Epithelial cell of prostate (primary cell): ENCODE measurements around the gene SRP68.
"Not testable (repeated sequence)": the region's sequence is repeated elsewhere in the genome, so short reads cannot be mapped to it uniquely, and the experiment has no call there.

Experiments
- DNase-seq: peaks from one replicate; pipeline ENCODE4 v3.0.0-alpha.2; 2011; ENCODE audit warnings: low read depth, low spot score
- H3K27ac ChIP-seq: fragments of 450-650 bp; 2 replicates; pipeline ENCODE4 v1.5.1; 2017; ENCODE audit warnings: mild to moderate bottlenecking

The SRP68 gene

GRCh38 chr17:76078370-76078769, 6.1 kb upstream of the SRP68 start:
- DNase-seq, H3K27ac ChIP-seq: not testable (repeated sequence)

DNA sequence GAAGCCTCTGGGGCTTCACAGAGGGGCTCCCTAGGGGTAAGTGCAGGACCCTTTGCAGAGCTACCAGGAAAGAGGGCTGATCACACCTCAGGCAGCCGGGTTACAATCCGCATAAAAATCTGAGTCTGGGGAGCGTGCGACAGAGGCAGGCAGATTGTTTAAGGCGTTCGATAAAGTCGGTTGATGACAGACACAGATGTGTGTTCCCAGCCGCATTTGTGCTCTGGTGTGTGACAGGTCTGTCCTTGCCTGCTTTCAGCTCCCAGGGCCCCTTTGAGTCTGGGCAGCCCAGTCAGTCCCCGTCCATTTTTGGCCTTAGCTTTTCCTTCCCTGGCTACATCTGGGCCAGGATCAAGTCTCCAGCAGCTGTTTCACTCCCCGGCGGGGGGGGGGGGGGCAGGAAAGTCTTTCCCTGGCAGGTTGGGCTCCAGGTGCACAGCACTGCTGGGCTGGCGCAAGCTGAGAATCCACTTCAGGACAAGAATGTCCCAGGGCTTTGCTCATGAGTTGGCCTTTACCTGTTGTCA, 5.3 kb upstream of the SRP68 start:
- DNase-seq = no peak
- no peak overlapping the region for H3K27ac ChIP-seq

DNA sequence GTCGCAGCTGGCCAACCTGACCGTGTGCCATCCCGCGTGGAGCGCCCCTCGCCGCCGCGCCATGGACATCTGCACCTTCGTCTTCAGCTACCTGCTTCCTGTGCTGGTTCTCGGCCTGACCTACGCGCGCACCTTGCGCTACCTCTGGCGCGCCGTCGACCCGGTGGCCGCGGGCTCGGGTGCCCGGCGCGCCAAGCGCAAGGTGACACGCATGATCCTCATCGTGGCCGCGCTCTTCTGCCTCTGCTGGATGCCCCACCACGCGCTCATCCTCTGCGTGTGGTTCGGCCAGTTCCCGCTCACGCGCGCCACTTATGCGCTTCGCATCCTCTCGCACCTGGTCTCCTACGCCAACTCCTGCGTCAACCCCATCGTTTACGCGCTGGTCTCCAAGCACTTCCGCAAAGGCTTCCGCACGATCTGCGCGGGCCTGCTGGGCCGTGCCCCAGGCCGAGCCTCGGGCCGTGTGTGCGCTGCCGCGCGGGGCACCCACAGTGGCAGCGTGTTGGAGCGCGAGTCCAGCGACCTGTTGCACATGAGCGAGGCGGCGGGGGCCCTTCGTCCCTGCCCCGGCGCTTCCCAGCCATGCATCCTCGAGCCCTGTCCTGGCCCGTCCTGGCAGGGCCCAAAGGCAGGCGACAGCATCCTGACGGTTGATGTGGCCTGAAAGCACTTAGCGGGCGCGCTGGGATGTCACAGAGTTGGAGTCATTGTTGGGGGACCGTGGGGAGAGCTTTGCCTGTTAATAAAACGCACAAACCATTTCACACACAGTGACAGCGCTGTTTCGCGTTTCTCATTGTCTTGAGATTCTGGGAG, 4.7 kb upstream of the SRP68 start:
- no peak for DNase-seq
- no peak overlapping the region for H3K27ac ChIP-seq

- no peak for DNase-seq
- no peak overlapping the region for H3K27ac ChIP-seq
Observed at GRCh38 chr17:76076146-76076764, 3.9 kb upstream of the SRP68 start.

DNA sequence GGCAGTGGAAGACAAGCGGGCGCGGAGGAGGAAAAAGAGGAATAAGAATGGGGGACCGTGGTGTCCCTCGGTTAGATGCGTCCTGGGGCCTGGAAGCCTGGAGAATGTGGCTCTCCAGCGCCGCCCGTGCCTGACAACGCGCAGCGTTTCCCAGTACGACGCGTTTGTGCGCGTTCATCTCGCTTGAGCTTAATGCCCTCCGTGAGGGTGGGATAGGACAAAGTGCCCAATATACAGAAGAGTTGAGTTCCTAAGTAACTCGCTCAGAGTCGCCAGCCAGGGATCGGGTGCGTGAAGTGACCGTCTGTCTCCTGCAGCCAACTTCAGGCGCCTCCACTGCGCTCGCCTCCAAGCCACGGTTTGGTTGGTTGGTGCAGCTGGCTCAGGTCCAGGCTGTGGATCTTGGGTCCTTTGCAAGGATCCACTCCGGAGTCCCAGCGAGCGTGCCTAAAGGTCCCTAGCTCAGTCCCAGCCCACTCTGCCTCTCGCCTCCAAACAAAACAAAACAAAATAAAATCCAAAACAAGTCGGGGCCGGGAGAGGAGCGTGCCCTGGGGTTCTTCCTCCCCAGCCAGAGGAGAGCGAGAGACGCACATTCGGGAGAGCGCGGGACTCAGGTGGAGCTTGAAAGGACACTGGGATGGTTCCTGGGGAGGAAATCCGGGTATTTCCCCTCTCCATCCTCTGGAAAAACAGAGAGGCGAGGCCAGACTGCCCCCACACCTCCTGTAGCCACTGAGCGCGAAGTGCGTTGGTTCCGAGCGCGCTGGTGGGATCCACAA, 3.2 kb upstream of the SRP68 start:
- DNase-seq = no peak
- no peak overlapping the region for H3K27ac ChIP-seq

GRCh38 chr17:76074390-76075363, 2.4 kb upstream of the SRP68 start, which contains the start of gene GALR2:
GALR2 (plus strand) TSS chr17:76074781; CDS start chr17:76074884, 103 bp downstream.
- no peak within 1 kb of the TSS for H3K27ac ChIP-seq
- no peak for DNase-seq

DNA sequence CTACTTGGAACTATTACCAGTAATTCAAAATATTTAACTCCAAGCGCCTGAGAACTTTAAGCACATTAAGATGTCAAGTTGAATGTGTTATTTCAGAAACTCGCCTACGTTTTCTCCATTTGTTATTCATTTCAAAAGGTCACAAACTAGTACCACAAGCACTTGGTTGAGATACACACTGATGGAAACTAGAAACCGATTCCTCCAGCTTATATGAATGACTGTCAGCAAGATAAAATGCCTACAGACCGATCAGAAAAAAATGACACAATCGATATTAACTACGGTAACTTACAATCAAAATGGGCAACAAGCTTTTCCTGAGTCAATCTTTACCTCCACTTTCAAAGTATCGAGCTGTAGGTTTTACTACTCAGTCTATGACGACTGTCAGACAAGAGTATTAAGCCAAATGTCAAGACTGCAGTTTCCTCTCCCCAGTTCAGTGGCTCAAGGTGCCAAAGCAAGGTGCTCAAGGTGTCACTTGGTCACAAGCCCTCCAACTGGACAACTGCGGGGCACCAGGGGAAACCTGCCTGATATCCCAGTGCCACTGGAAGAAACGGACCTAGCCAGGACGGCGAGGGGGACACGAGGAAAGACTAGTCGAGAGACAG, 678 bp downstream of the SRP68 start:
- peak overlapping the region; percentile 66 for H3K27ac ChIP-seq
- no peak for DNase-seq

GRCh38 chr17:76065775-76066174, 6.5 kb downstream of the SRP68 start:
- no peak for DNase-seq
- H3K27ac ChIP-seq = no peak overlapping the region

DNA sequence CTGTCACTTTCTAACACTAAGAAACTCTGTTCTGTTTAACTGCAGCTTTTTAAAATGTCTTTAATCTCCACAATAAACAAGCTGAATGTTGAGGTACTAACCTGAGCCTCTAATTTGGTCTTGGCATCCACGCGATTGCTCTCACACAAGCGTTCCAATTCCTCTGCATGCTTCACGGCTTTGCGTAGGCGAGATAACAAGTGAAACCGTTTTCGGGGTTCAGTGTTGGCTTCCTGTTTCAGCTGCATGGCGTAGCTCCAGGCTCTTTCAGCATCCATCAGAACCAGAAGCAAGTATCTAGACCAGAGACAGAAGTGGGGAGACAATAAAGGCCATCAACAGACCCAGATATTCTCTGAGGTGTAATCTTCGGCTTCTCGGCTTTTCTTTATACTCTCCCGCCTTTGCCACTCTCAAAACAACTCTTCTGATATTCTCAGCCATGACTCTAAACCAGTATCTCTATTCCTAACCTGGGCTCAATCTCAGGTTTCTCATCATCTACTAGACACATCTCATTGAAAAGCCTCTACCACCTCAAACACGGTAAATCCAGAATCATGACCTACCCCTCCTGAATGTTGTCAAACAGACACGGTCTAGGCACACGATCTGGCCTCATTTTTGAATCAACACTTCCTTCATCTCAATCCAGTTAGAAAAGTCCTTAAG, 8.3 kb downstream of the SRP68 start:
- H3K27ac ChIP-seq = no peak overlapping the region
- DNase-seq = no peak

GRCh38 chr17:76058264-76058663, 14.1 kb downstream of the SRP68 start:
- H3K27ac ChIP-seq, DNase-seq: not testable (repeated sequence)

GRCh38 chr17:76056882-76057281, 15.4 kb downstream of the SRP68 start:
- H3K27ac ChIP-seq = no peak overlapping the region
- no peak for DNase-seq

DNA sequence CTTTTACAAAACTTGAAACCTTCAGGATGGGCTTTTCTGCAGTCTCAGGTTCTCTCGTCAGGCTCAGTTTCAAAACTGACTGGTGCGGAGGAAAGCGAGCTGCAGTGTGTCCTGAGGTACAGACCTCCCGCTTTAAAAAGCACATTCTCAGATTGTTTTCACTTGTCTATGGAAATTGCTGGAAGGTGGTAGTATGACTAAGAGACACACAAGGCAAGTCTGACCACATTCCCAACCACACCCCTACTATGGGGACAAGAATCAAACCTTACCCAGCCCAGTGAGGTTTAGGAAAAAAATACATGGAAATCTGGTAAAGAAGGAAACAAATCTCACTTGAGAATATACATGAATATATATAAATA, 18.2 kb downstream of the SRP68 start:
- DNase-seq = peak; percentile 60
- H3K27ac ChIP-seq = peak overlapping the region; percentile 88

DNA sequence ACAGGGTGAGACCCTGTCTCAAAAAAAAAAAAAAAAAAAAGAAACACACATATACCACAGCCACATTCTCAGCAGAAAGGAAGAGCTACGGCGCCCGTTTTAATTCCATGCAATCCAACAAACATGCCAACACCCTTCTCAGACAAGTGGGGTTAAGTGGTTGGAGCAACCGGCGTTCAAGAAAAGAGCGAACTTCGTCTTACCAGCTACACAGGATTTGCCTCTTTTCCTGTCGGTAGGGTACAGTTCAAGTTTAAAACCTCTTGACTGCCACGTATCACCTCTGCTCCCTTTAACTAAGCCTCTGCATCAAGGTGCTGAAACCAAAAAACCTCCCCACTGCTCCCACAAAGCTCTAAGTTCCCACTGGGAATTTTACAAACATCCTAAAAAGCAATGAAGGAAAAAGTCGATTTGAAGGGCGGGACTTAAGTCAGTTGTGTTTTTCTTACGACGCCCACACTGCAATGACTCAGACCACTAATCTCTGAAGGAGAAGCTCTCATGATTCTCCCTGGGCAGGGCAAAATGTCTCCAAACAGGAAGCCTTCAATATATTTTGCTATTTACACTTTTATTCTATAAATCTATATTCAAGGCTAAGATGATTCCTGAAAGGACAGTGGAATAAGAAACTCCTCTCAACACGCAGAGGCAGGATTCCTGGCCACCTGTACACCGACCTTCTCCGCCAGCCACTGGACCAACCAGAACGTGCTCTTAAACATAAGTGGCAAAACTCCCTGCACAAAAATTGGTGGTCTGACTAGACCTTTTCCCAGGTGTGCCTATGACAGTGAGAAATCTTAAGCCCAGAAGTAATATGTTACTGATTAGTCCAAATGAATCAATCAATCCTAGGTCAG, 18.8 kb downstream of the SRP68 start:
- peak; percentile 62 for DNase-seq
- H3K27ac ChIP-seq = peak overlapping the region; percentile 88

- H3K27ac ChIP-seq = peak overlapping the region; percentile 54
- DNase-seq = no peak
Observed at GRCh38 chr17:76051561-76051960, 20.8 kb downstream of the SRP68 start.

GRCh38 chr17:76050538-76051467, 21.5 kb downstream of the SRP68 start:
- peak; percentile 39 for DNase-seq
- peak overlapping the region; percentile 54 for H3K27ac ChIP-seq

DNA sequence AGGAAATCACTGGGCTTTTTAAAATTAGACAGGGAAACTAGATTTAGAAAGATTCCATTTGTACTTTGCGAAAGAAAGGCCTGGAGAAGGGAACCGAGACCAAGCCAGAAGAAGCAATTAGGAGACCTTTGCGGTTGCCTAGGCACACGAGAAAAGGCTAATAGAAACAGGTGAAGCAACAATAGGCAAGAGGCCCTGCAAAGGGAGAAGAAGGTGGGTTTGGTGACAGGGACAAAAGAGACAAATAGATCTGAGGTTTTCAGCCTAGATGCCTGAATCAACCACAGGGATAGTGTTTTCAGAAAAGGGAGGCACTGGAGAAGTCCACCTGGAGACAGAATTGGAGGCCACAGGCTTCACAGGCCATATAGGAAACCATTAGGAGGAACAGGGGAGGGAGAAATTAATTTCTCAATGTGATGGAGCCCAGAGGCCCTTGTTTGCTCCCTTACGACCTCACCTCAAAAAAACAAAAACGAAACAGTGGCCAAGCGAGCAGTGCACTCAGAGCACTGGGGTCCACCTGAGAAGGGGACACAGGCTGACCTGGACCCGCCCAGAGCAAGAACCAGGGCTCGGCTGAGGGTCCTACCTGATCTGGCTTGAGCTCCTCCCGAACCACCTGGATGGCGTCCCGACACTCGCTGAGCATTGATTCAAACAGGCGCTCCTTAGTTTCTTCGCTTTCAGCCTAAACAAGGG, 22.3 kb downstream of the SRP68 start:
- DNase-seq = no peak
- H3K27ac ChIP-seq = no peak overlapping the region
